Esophagus muscularis mucosa (tissue), 3 donors: ENCODE data around the gene SMIM45.

Experiments used
- POLR2A ChIP-seq: fragments of 450-650 bp; IDR thresholded peaks from one replicate; pipeline ENCODE4 v1.6.1; 2017; ENCODE audit warnings: antibody characterized with exemption, moderate library complexity, mild to moderate bottlenecking, low read depth
- POLR2AphosphoS5 ChIP-seq, 2 donors: sonication (generic); formaldehyde crosslinking; IDR thresholded peaks; one replicate each; pipeline ENCODE4 v1.6.1; 2017; ENCODE audit warnings: antibody characterized with exemption in 2 of 2
- TF ChIP-seq, protein P1 (sequence below), 3 experiments: fragments of 200-600 bp in 2 of 3; fragments of 450-650 bp in 1 of 3; sonication (generic) in 2 of 3; IDR thresholded peaks; one replicate each; pipeline ENCODE4 v1.5.1; 2017 to 2019; ENCODE audit warnings: antibody characterized with exemption in 3 of 3, mild to moderate bottlenecking in 2 of 3, moderate library complexity in 1 of 3

DNA sequence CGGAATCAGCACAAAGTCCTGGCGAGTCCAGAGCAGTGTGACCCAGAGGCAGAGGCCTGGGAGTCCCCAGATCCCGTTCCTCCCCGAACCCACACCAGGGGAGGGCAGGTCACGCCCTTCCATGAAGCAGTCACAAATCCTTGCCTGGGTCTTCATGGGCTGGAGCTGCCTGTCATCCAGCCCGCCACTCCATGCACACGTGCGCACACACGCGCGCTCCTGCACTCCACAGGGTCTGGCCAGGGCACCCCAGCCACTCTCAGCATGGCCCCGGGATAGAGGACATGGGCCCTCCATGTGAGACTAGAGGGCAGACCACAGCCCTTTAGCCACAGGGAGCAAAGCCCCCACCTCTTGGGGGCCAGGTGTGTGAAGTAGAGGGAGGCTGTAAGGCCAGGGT is 19.6 kb upstream of the SMIM45 start:
- TF ChIP-seq, protein P1, sequence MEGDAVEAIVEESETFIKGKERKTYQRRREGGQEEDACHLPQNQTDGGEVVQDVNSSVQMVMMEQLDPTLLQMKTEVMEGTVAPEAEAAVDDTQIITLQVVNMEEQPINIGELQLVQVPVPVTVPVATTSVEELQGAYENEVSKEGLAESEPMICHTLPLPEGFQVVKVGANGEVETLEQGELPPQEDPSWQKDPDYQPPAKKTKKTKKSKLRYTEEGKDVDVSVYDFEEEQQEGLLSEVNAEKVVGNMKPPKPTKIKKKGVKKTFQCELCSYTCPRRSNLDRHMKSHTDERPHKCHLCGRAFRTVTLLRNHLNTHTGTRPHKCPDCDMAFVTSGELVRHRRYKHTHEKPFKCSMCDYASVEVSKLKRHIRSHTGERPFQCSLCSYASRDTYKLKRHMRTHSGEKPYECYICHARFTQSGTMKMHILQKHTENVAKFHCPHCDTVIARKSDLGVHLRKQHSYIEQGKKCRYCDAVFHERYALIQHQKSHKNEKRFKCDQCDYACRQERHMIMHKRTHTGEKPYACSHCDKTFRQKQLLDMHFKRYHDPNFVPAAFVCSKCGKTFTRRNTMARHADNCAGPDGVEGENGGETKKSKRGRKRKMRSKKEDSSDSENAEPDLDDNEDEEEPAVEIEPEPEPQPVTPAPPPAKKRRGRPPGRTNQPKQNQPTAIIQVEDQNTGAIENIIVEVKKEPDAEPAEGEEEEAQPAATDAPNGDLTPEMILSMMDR (IDR thresholded peaks at IDR 0.05): no peak
- TF ChIP-seq POLR2AphosphoS5 (IDR thresholded peaks at IDR 0.05): no peak
- no peak for TF ChIP-seq POLR2A
